Naive thymus-derived CD4-positive, alpha-beta T cell (primary cell): Measurements from ENCODE around the gene FAM83D. TPM values are rescaled to one million over a fixed set of nuclear protein-coding genes. Genes with fewer than 3 reads are reported as not detected.
A peak's percentile ranks its signal among the peaks of the same experiment; 100 is the strongest.
"Not testable (repeated sequence)": the region's sequence is repeated elsewhere in the genome, so short reads cannot be mapped to it uniquely, and the experiment has no call there.

Experiments used
- ATAC-seq: fragments of 150-1000 bp; cut with Tn5 transposase; 2 replicates; pipeline ENCODE4 v1.10.0; 2021; ENCODE audit warnings: mild to moderate bottlenecking, moderate library complexity
- CTCF ChIA-PET: fragments of 350-600 bp; sonication (Branson Sonifier 250); formaldehyde crosslinking; loops from one replicate; lab custom pipeline; 2021; ENCODE audit warnings: antibody characterized with exemption; lab: Charles Lee
- POLR2A ChIA-PET: fragments of 350-600 bp; sonication (Branson Sonifier 250); formaldehyde crosslinking; loops from one replicate; lab custom pipeline; 2021; ENCODE audit warnings: antibody characterized with exemption, inconsistent platforms; lab: Charles Lee
- DNase-seq, 9 donors: peaks; one replicate each; pipeline versions ENCODE4 v3.0.0 to v3.0.0-alpha.2; 2020 to 2022; ENCODE audit warnings: mixed read lengths in 1 of 9
- H3K27ac ChIP-seq: one replicate; pipeline ENCODE4 v1.7.0; 2013; ENCODE audit warnings: mild to moderate bottlenecking, low read depth, low read length, moderate library complexity
- H3K27me3 ChIP-seq, 2 donors: one replicate each; pipeline ENCODE4 v1.7.0; 2013; ENCODE audit warnings: low read length in 2 of 2, mild to moderate bottlenecking in 2 of 2, moderate library complexity in 2 of 2; ENCODE audit not compliant: control insufficient read depth in 2 of 2, insufficient read depth in 2 of 2
- H3K36me3 ChIP-seq, 3 experiments: 1 replicate in 2 of 3; 2 replicates in 1 of 3; pipeline ENCODE4 v1.7.0; 2013; ENCODE audit warnings: low read length in 3 of 3, mild to moderate bottlenecking in 3 of 3, moderate library complexity in 1 of 3; ENCODE audit not compliant: insufficient read depth in 3 of 3, control insufficient read depth in 2 of 3
- H3K4me1 ChIP-seq, 2 donors: one replicate each; pipeline ENCODE4 v1.7.0; 2013; ENCODE audit warnings: low read length in 2 of 2, mild to moderate bottlenecking in 2 of 2, moderate library complexity in 1 of 2; ENCODE audit not compliant: control insufficient read depth in 2 of 2, insufficient read depth in 2 of 2
- H3K4me3 ChIP-seq: 2 replicates; pipeline ENCODE4 v1.7.0; 2013; ENCODE audit warnings: mild to moderate bottlenecking, low read length
- H3K9me3 ChIP-seq, 3 experiments: 1 replicate in 2 of 3; 2 replicates in 1 of 3; pipeline ENCODE4 v1.7.0; 2013; ENCODE audit warnings: low read length in 3 of 3; ENCODE audit not compliant: control insufficient read depth in 2 of 3
- H3K27ac Mint-ChIP-seq, 9 donors: one replicate each; pipeline ENCODE4 v1.8.0; 2020 to 2022; ENCODE audit warnings: mixed read lengths in 9 of 9, mild to moderate bottlenecking in 8 of 9, moderate library complexity in 5 of 9, inconsistent platforms in 2 of 9
- H3K27me3 Mint-ChIP-seq, 5 donors: one replicate each; pipeline ENCODE4 v1.8.0; 2021 to 2022; ENCODE audit warnings: mixed read lengths in 5 of 5, mild to moderate bottlenecking in 1 of 5
- H3K36me3 Mint-ChIP-seq, 5 donors: one replicate each; pipeline ENCODE4 v1.8.0; 2020 to 2022; ENCODE audit warnings: mixed read lengths in 5 of 5, mild to moderate bottlenecking in 3 of 5, inconsistent platforms in 1 of 5
- H3K4me1 Mint-ChIP-seq, 7 donors: one replicate each; pipeline ENCODE4 v1.8.0; 2020 to 2022; ENCODE audit warnings: mixed read lengths in 7 of 7, mild to moderate bottlenecking in 3 of 7, inconsistent platforms in 1 of 7
- H3K4me3 Mint-ChIP-seq, 10 donors: one replicate each; pipeline ENCODE4 v1.8.0; 2020 to 2022; ENCODE audit warnings: mild to moderate bottlenecking in 10 of 10, mixed read lengths in 10 of 10, moderate library complexity in 6 of 10, inconsistent platforms in 2 of 10
- H3K9me3 Mint-ChIP-seq, 11 donors: one replicate each; pipeline ENCODE4 v1.8.0; 2020 to 2022; ENCODE audit warnings: mixed read lengths in 11 of 11, mild to moderate bottlenecking in 4 of 11, inconsistent platforms in 1 of 11, moderate library complexity in 1 of 11
- intact Hi-C, 2 donors: fragments of 100-400 bp; cut with micrococcal nuclease; formaldehyde crosslinking; loops; one replicate each; pipeline ENCODE4 v1.15.1; 2023
- polyA plus RNA-seq, 2 donors: library from polyadenylated mRNA; unstranded; fragments of 300-500 nt; fragmentation: Illumina TruSeq; gene quantifications; one replicate each; pipeline ENCODE4 v1.2.3, GENCODE V29; 2021
- total RNA-seq, 6 experiments: library from RNA in 5 of 6; stranded (reverse) in 5 of 6; gene quantifications; 1 replicate in 5 of 6; 2 replicates in 1 of 6; pipeline ENCODE4 v1.2.3 and lab custom pipeline; 2021 to 2026

The FAM83D gene
- total and polyA plus RNA-seq, 7 experiments from 2014 or later = 0.82 to 11.1 (median 1.8) TPM

- Histone ChIP-seq H3K27ac (no peak overlapping the region), H3K27me3 (no peaks in the 10 kb centered on the region), H3K4me1 (no peaks in the 10 kb centered on the region), H3K9me3 (no peaks in the 10 kb centered on the region), H3K36me3 (no peaks in the 10 kb centered on the region), H3K4me3 (no peak overlapping the region)
- H3K27ac Mint-ChIP-seq = no peak overlapping the region
- intact Hi-C loops = no loop called here
- ATAC-seq (no peak), DNase-seq (no peak)
- H3K4me1 Mint-ChIP-seq = no peaks in the 10 kb centered on the region
- ChIA-PET CTCF (no interaction called here), POLR2A (interaction anchor here (1.2 to 1.4 kb wide), 2 partner anchors 9 to 32 kb away, joined by 3 to 5 read pairs; no protein-coding TSS in a partner anchor)
- no peak overlapping the region for H3K4me3 Mint-ChIP-seq
- H3K27me3 Mint-ChIP-seq = no peaks in the 10 kb centered on the region
- no peaks in the 10 kb centered on the region for H3K9me3 Mint-ChIP-seq
- peaks cover 0 to 18% (median 7%) of the 10 kb centered on the region in 5 donors for H3K36me3 Mint-ChIP-seq
These were observed 27.6 kb downstream of the FAM83D start for GRCh38 chr20:38953630-38954340.

- Mint-ChIP-seq H3K4me3 (no peak overlapping the region), H3K4me1 (peaks cover 7 to 20% (median 12%) of the 10 kb centered on the region in 7 donors), H3K9me3 (no peaks in the 10 kb centered on the region), H3K36me3 (peaks cover 0 to 4% (median 2%) of the 10 kb centered on the region in 5 donors), H3K27me3 (no peaks in the 10 kb centered on the region), H3K27ac (no peak overlapping the region)
- Histone ChIP-seq H3K27ac (no peak overlapping the region), H3K27me3 (no peaks in the 10 kb centered on the region), H3K4me3 (no peak overlapping the region), H3K9me3 (no peaks in the 10 kb centered on the region), H3K36me3 (peaks cover 0 to 2% (median 0%) of the 10 kb centered on the region in 3 experiments), H3K4me1 (peaks cover 0 to 7% of the 10 kb centered on the region in 2 donors)
- POLR2A ChIA-PET = no interaction called here
- CTCF ChIA-PET = no interaction called here
- DNase-seq (no peak), ATAC-seq (no peak)
- intact Hi-C loops = no loop called here
These were observed 31.1 kb downstream of the FAM83D start for GRCh38 chr20:38957235-38957876.

- CTCF ChIA-PET = interaction anchor here (0.7 kb wide), 1 partner anchor 12 kb away, joined by 4 read pairs; no protein-coding TSS in a partner anchor
- H3K4me1 ChIP-seq = peaks cover 5 to 10% of the 10 kb centered on the region in 2 donors
- POLR2A ChIA-PET = no interaction called here
- H3K27ac ChIP-seq = no peak overlapping the region
- H3K9me3 ChIP-seq = no peaks in the 10 kb centered on the region
- Mint-ChIP-seq H3K27ac (no peak overlapping the region), H3K36me3 (peaks cover 0 to 3% (median 0%) of the 10 kb centered on the region in 5 donors), H3K4me3 (no peak overlapping the region), H3K27me3 (no peaks in the 10 kb centered on the region), H3K9me3 (no peaks in the 10 kb centered on the region), H3K4me1 (peaks cover 10 to 25% (median 17%) of the 10 kb centered on the region in 7 donors)
- no peak for DNase-seq
- ATAC-seq = no peak
- intact Hi-C loops = no loop called here
- no peaks in the 10 kb centered on the region for H3K27me3 ChIP-seq
- H3K4me3 ChIP-seq = no peak overlapping the region
- peaks cover 0 to 4% (median 0%) of the 10 kb centered on the region in 3 experiments for H3K36me3 ChIP-seq
These were observed 31.8 kb downstream of the FAM83D start for GRCh38 chr20:38957915-38958485.

GRCh38 chr20:38960187-38960687, 34.0 kb downstream of the FAM83D start:
- H3K4me1 Mint-ChIP-seq = peaks cover 15 to 41% (median 33%) of the 10 kb centered on the region in 7 donors
- POLR2A ChIA-PET = interaction anchor here (3.0 kb wide), 1 partner anchor 211 kb away, joined by 17 read pairs; the partner anchor contains the start of gene ACTR5
- H3K36me3 ChIP-seq, H3K4me3 ChIP-seq, H3K9me3 ChIP-seq, H3K27me3 ChIP-seq, H3K27me3 Mint-ChIP-seq, ATAC-seq, H3K9me3 Mint-ChIP-seq, DNase-seq, CTCF ChIA-PET, H3K27ac ChIP-seq: not testable (repeated sequence)
- H3K4me1 ChIP-seq = peaks cover 6 to 16% of the 10 kb centered on the region in 2 donors
- H3K27ac Mint-ChIP-seq = peak overlapping the region in 1 of 9 donors; percentile 94
- peak overlapping the region in 2 of 10 donors; percentile 33 to 93 for H3K4me3 Mint-ChIP-seq
- peaks cover 0 to 11% (median 3%) of the 10 kb centered on the region in 5 donors for H3K36me3 Mint-ChIP-seq
- intact Hi-C loops = loop anchor here in 1 of 2 donors (5.0 kb wide), 1 partner anchor 1863 kb away; the partner anchor contains the start of gene RBL1

- peak overlapping the region; percentile 92 to 98 (median 96) for H3K27ac Mint-ChIP-seq
- ChIA-PET CTCF (interaction anchor here (0.6 to 2.4 kb wide), 5 partner anchors 11 to 1189 kb away, joined by 3 to 8 read pairs (median 5); partner anchors contain the start of gene FAM83D), POLR2A (interaction anchor here (0.9 to 3.0 kb wide), 12 partner anchors 13 to 316 kb away, joined by 3 to 24 read pairs (median 6); partner anchors contain the start of genes ACTR5, FAM83D and PPP1R16B)
- Histone ChIP-seq H3K36me3 (peaks cover 0 to 4% (median 0%) of the 10 kb centered on the region in 3 experiments), H3K27me3 (no peaks in the 10 kb centered on the region), H3K4me1 (peaks cover 6 to 16% of the 10 kb centered on the region in 2 donors), H3K4me3 (peak overlapping the region; percentile 97), H3K9me3 (no peaks in the 10 kb centered on the region), H3K27ac (peak overlapping the region; percentile 69)
- H3K4me3 Mint-ChIP-seq = peak overlapping the region; percentile 92 to 97 (median 96)
- peaks cover 16 to 46% (median 34%) of the 10 kb centered on the region in 7 donors for H3K4me1 Mint-ChIP-seq
- H3K36me3 Mint-ChIP-seq = peaks cover 0 to 15% (median 3%) of the 10 kb centered on the region in 5 donors
- H3K27me3 Mint-ChIP-seq = no peaks in the 10 kb centered on the region
- intact Hi-C loops = loop anchor here (1.0 to 5.0 kb wide), 9 partner anchors 35 to 1864 kb away; partner anchors contain the start of genes ACTR5 (in 2 of the 2), FAM83D (in 2 of the 2), PPP1R16B (in 1 of the 2) and RALGAPB (in 1 of the 2)
- no peaks in the 10 kb centered on the region for H3K9me3 Mint-ChIP-seq
- DNase-seq (peak in 1 of 9 donors; percentile 25), ATAC-seq (no peak)
These were observed 35.4 kb downstream of the FAM83D start for GRCh38 chr20:38961530-38962043.
